GM12801 (cell line): ENCODE measurements around the gene PHC2.

Experiments used
- TF ChIP-seq, protein P1 (sequence below): IDR thresholded peaks from one replicate; pipeline ENCODE4 v1.5.1; 2011; ENCODE audit warnings: control low read depth; ENCODE audit not compliant: insufficient read length; ENCODE audit errors: extremely low read depth

Gene PHC2

DNA sequence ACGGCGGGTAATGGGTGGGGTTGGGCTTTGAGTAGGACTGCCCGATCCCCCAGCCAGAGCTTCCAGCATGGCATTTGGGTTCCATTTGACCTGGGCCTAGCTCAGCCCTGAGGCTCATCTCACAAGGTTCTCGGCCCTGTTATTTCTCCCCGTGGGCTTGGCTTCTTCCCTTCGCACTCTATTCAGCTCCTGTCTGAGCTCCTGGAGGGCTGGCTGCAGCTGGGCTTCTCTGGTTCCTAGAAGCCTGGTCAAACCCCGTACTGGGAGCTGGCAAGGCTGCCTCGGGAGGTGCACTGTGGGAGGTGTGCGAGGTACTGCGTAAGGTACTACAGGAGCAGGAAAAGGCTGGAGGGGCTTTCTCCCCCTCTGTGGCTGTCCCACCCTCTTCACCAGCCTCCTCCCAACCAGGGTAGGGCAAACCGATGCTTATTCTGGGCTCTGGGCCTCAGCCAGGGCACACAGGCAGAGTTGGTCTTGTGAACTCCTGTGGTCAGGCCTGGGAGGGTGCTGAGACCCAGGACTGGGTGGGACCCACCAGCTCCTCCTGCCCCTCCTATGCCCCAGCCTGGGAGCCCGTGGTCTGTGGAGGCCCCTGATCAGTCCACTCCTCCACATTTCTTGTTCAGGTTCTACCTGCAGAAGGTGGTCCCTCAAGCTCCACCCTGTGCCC is 110.8 kb downstream of the PHC2 start:
- TF ChIP-seq, protein P1, sequence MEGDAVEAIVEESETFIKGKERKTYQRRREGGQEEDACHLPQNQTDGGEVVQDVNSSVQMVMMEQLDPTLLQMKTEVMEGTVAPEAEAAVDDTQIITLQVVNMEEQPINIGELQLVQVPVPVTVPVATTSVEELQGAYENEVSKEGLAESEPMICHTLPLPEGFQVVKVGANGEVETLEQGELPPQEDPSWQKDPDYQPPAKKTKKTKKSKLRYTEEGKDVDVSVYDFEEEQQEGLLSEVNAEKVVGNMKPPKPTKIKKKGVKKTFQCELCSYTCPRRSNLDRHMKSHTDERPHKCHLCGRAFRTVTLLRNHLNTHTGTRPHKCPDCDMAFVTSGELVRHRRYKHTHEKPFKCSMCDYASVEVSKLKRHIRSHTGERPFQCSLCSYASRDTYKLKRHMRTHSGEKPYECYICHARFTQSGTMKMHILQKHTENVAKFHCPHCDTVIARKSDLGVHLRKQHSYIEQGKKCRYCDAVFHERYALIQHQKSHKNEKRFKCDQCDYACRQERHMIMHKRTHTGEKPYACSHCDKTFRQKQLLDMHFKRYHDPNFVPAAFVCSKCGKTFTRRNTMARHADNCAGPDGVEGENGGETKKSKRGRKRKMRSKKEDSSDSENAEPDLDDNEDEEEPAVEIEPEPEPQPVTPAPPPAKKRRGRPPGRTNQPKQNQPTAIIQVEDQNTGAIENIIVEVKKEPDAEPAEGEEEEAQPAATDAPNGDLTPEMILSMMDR = no peak

- TF ChIP-seq, protein P1 = no peak
These were observed 111.5 kb downstream of the PHC2 start for GRCh38 chr1:33319186-33319948.

DNA sequence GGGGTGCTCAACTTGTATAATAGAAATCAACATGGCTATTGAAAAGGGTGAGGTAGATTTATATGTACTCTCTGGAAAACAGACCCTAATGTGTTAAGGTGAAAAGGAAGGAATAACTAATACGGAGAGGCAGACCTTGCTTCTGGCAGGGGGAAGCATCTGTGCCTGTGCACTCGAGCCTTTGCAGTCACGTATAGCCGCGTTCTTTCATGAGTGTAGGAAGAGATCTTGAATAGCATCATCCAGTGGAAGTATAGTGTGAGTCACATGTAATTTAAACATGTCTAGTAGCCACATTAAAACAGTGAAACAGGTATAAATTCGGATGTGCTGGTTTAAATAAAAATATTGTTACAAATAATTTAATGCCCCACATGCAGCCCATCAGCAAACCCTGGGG is 112.9 kb downstream of the PHC2 start:
- TF ChIP-seq, protein P1 = no peak

- TF ChIP-seq, protein P1 = no peak
These were observed 113.5 kb downstream of the PHC2 start for GRCh38 chr1:33317354-33317753.

GRCh38 chr1:33316601-33317000 is 114.3 kb downstream of the PHC2 start:
- TF ChIP-seq, protein P1 = no peak

DNA sequence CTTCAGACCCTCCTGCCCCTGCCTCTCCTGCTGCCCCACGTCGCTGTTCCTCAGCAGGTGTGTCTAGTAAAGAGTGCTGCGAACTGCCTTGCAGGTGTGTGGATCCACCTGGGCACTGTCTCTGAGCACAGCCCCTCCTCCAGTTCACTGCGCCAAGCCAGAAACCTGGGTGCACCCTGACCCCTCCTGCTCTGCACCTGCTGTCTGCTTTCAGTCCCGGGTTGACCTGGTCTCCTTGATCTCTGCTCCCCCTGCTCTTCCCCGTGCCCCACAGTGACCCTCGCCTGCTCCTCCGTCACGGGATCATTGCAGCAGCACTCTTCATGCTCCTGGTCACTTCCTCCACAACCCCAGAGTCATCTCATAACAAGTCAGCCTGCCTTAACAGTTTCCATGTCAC is 116.5 kb downstream of the PHC2 start:
- TF ChIP-seq, protein P1 = no peak

DNA sequence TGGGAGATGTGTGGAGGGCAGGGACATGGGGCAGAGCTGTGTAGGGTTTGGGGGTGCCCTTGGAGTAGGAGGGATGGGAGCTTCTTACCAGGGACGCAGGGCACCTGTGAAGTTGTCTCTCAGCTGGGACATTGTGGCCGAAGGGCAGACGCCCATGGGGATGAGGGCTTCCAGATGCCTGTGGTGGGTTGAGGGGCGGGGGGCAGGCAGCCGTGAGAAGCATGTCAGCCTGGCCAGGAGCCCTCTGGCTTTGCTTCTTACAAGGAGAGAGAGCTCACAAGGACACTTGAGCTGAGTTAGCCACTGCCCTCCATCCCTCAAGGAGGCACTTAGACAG is 118.5 kb downstream of the PHC2 start:
- TF ChIP-seq, protein P1 = no peak
